ENCODE results near the gene PPP1R18. TPM values are rescaled to one million over a fixed set of nuclear protein-coding genes. Genes with fewer than 3 reads are reported as not detected.

PPP1R18 gene
- total and polyA plus RNA-seq, 9 of the 15 experiments (the other 6 are each of a cell fraction or from before 2014, with no cell fraction given) = 12.0 to 99.2 (median 42.6) TPM

DNA sequence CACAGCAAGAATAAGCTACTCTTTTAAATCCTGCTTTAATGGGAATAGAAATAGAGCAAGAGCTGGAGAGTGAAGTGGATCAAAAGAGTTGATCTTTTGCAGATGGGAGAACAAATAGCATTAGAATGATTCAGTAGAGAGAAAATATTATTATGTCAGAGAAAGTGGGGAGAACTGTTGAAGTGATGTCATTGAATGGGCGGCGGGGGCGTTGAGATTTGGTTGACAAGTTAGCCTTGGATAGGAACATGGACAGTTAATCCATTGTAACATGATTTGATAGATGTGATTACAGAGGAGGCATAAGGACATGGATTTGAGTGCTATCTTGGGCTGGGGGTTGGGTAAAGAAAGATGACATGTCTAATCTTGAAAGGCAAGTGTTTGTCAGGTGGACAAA, 50.6 kb downstream of the PPP1R18 start:
- Histone ChIP-seq H2AFZ (ENCODE audit: low read depth, low read length) (no peak overlapping the region), H3K9me3 (replicated peaks; ENCODE audit: control insufficient read depth, insufficient read depth, low read depth, low read length) (no peaks in the 10 kb centered on the region), H3K9me1 (ENCODE audit: control insufficient read depth, insufficient read depth, low read length) (no peaks in the 10 kb centered on the region), H3K79me2 (ENCODE audit: control insufficient read depth, insufficient read depth, low read length) (no peaks in the 10 kb centered on the region), H3K27me3 (ENCODE audit: control insufficient read depth in 2 of 2, insufficient read depth in 2 of 2, low read length in 2 of 2) (no peaks in the 10 kb centered on the region), H3K36me3 (ENCODE audit: control insufficient read depth, insufficient read depth, low read length) (peaks cover 9% of the 10 kb centered on the region; the same call in 2 of the 3 replicates), H3K4me3 (no peak overlapping the region), H3K9ac (ENCODE audit: insufficient read depth in 1 of 2, low read depth in 2 of 2, low read length in 2 of 2) (no peak overlapping the region), H3K27ac (ENCODE audit: extremely low read depth, low read depth, low read length) (no peak overlapping the region), H4K20me1 (replicated peaks; ENCODE audit: control insufficient read depth, insufficient read depth, low read length) (no peaks in the 10 kb centered on the region), H3K4me2 (ENCODE audit: insufficient read depth, low read length) (no peak overlapping the region), H3K4me1 (replicated peaks in 1 of 2; ENCODE audit: control insufficient read depth in 2 of 2, insufficient read depth in 2 of 2, low read length in 2 of 2) (peaks cover 0 to 9% of the 10 kb centered on the region in 2 experiments; a peak in 2 of 5 replicates)
- ChIA-PET CTCF (ENCODE audit: low intra/inter-chr PET ratio) (no interaction called here), POLR2A (interaction anchor here (1.2 to 2.3 kb wide), 2 partner anchors 11 to 20 kb away, joined by 4 to 7 read pairs; partner anchors contain the start of gene C6orf136)
- in situ Hi-C loops (cut with MboI) (no loop called here), intact Hi-C loops (cut with micrococcal nuclease) (no loop called here)
- ATAC-seq = no peak
- FAIRE-seq = no peak
- TF ChIP-seq ARNT (IDR thresholded peaks at IDR 0.05) (no peak), TBL1XR1 (IDR thresholded peaks at IDR 0.05; ENCODE audit: low read length in 2 of 2) (no peak), HMGN3 (IDR thresholded peaks at IDR 0.05; ENCODE audit: borderline replicate concordance, extremely low read depth, insufficient read length, low read depth, low read length) (no peak), ZNF184 (CRISPR knock-in tag; IDR thresholded peaks at IDR 0.05) (no peak), TRIM24 (IDR thresholded peaks at IDR 0.05) (0 out of 4 replicates have a peak, but pooled peaks of 1 of the 2 experiments have one; percentile 19), SMAD4 (CRISPR knock-in tag; conservative IDR thresholded peaks at IDR 0.05) (no peak), NFE2 (IDR thresholded peaks at IDR 0.05; ENCODE audit: low read depth) (no peak), ZNF695 (CRISPR knock-in tag; IDR thresholded peaks at IDR 0.05) (no peak), ZNF3 (CRISPR knock-in tag; IDR thresholded peaks at IDR 0.05) (no peak), EGR1 (conservative IDR thresholded peaks at IDR 0.05) (peak; percentile 42; the same call in 1 of the 2 replicates)
- WGBS (ENCODE audit: insufficient coverage, low coverage, missing lambda C conversion rate) = 92% methylated on average over 3 of the region's 3 CpGs
- no TSS peak for BruUV-seq (replicated peaks)
- no peak for DNase-seq (ENCODE audit: extremely low read depth in 1 of 4, low spot score in 3 of 4)
